GM19351 (cell line): ENCODE measurements around the gene BICD1.
"Not testable (repeated sequence)": the region's sequence is repeated elsewhere in the genome, so short reads cannot be mapped to it uniquely, and the experiment has no call there.

Experiments
- ATAC-seq: cut with Tn5 transposase; IDR thresholded peaks from one replicate; pipeline ENCODE4 v1.9.1; 2021; ENCODE audit warnings: mild to moderate bottlenecking, moderate library complexity; ENCODE audit not compliant: unreplicated experiment

The BICD1 gene

DNA sequence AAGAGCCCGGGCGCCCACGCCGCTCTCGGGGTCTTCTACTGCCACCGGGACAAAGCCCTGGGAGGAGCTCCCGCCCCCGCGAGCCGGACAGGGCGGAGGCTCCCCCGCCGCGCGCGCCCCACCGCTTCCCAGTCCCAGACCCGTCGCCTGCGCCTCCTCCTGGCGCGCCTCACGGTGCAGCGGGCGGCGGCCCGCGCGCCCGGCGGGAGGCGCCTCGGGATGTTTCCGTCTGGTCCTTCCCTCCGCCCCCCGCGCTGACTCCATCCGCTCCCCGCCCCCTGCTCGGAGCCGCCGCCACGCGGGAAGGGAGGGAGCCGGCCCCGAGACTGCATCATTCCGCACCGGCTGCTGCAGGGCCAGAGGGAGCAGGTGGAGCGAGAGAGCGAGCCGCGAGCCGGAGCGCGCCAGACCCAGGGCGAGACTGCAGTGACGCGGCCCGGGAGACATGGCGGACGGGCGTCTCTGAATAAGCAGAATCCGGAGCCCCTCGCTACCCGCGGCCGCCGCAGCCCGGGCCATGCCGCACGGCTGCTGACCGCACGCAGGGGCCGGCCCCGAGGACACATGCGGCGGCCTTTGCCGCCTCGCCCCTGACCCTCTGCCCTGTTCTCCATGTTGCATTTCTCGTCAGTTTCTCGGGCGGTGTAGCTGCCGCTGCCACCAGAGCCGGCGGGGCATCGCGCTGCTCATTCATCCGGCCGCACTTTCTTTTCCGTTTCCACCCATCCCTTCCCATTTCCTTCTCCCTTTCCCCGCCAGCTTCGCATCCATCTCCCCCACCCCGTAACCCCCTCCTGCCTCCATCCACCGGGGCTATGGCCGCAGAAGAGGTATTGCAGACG is at the start of gene BICD1:
Gene BICD1 (plus strand): TSS at position 331 of the 842 bp plus-strand sequence. CDS start 485 bp downstream, at position 816.
- peak; percentile 77 for ATAC-seq

DNA sequence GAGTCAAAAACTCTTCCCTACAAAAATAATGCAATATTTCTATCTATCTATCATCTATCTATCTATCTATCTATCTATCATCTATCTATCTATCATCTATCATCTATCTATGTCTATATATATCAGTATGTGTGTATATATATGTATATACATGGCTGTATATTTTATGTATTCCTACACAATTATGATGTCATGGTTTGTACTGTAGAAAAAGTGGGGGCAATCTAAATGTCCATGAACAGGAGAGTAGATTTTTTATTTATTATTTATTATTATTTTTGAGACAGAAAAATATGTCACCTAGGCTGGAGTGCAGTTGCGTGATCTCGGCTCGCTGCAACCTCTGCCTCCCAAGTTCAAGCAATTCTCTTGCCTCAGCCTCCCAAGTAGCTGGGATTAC is 45.6 kb upstream of the BICD1 start:
- ATAC-seq, result no peak

DNA sequence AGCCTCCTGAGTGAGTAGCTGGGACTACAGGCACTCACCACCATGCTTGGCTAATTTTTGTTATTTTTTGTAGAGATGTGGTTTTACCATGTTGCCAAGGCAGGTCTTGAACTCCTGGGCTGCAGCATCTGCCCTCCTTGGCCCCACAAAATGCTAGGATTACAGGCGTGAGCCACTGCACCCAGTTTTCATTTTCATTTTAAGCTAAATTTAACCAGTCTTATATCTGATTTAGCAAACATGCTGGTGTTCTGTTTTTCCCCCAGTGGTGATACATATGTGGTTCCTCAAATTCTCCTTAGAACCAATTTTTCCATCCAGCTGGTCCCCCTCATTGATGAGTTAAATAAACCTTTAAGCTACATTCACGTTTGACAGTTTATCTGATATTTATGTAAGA is 43.8 kb upstream of the BICD1 start:
- ATAC-seq, result no peak

- ATAC-seq, result no peak
Observed at GRCh38 chr12:32063796-32064195, 42.9 kb upstream of the BICD1 start.

DNA sequence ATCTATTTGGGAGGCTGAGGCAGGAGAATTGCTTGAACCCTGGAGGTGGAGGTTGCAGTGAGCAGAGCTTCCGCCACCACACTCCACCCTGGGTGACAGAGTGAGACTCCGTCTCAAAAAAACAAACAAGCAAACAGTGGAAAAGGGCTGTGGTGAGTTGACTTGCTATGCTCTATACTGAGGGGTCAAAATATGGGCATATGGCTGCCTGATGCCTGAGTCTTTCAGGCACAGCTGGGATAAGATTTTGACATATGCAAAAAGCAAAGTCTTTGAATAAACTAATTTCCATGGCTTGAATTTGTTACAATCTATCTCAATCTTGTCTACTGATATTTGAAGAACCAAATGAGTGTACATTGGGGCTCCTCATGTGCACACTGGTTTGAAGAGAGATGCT is 40.4 kb upstream of the BICD1 start:
- ATAC-seq, result no peak

- ATAC-seq, result no peak
Observed at GRCh38 chr12:32069071-32069470, 37.6 kb upstream of the BICD1 start.

DNA sequence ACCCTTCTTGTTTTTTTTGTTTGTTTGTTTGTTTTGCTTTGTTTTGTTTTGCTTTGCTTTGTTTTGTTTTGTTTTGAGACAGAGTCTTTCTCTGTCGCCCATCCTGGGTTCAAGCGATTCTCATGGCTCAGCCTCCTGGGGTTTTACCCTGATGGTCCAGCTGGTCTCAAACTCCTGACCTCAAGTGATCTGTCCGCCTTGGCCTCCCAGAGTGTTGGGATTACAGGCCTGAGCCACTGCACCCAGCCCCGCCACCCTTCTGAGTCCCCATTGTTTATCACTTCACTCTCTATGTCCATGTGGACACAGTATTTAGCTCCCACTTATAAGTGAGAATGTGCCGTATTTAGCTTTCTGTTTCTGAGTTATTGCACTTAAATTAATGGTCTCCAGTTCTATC is 36.9 kb upstream of the BICD1 start:
- ATAC-seq, result no peak

DNA sequence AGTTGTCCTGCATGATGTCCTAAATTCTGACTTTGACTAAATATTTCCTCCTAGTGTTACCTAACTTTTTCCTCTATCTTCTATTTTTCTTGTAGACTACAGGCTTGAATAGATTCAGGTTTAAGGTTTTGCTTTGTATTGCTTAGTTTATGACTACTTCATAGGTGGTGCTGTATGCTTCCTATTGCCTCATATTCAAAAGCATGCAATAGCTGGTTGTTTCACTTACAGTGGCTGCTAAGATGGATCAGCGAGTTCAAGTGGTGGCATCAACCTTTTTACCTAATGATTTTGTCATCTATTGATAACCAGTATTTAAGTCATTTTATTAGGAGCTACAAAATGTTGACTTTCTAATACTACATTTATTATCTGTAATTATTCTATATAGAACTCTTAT is 36.3 kb upstream of the BICD1 start:
- no peak for ATAC-seq

- ATAC-seq, result no peak
Observed at GRCh38 chr12:32072102-32072501, 34.5 kb upstream of the BICD1 start.

DNA sequence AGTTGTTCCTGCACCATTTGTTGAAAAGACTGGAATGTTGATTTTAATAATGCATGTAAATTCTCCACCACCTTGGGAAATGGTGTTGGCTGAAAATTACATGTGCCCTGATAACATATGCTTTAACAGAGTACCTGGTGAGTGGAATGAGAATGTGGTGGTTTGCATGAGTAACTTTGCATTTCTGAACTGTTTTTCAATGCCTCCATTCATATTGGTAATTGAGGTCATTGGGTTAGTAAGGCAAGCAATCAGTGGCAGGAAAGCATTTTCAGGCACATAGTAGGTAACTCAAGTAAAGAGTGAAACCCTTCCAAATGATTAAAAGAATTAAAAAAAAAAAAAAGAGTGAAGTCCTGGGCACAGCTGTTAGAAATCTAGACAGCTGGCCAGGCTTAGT is 32.2 kb upstream of the BICD1 start:
- ATAC-seq, result no peak

- no peak for ATAC-seq
Observed at GRCh38 chr12:32076941-32077340, 29.7 kb upstream of the BICD1 start.

- ATAC-seq, result no peak
Observed at GRCh38 chr12:32080435-32080834, 26.2 kb upstream of the BICD1 start.

- no peak for ATAC-seq
Observed at GRCh38 chr12:32083489-32083888, 23.2 kb upstream of the BICD1 start.

DNA sequence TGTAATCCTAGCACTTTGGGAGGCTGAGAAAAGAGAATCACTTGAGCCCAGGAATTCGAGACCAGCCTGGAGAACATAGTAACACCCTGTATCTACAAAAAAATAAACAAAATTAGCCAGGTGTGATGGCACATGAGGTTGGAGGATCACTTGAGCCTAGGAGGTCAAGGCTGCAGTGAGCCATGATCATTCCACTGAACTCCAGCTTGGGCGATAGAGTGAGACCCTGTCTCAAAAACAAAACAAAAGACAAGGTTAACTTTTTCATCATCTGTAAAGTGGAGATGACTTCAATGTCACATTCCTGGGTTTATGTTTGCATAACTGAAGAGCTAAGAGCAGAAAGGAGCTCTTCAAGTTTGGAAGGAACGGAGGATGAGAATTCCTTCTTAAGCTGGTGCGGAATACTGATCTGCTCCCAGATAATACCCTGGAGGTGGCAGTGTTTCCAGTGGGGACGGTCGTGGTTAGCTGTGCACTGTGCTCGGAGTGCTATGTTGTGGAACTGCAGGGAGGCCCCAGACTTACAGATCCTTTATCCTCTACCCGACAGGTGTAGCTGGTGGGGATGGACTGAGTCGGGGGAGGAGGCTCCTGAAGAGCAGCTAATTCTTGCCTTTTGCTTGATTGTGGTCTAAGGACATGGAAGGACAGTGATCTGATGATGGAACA is 22.5 kb upstream of the BICD1 start:
- ATAC-seq, result no peak

- no peak for ATAC-seq
Observed at GRCh38 chr12:32084753-32085152, 21.9 kb upstream of the BICD1 start.

- no peak for ATAC-seq
Observed at GRCh38 chr12:32087306-32087705, 19.3 kb upstream of the BICD1 start.

GRCh38 chr12:32089156-32089555 is 17.5 kb upstream of the BICD1 start:
- no peak for ATAC-seq

DNA sequence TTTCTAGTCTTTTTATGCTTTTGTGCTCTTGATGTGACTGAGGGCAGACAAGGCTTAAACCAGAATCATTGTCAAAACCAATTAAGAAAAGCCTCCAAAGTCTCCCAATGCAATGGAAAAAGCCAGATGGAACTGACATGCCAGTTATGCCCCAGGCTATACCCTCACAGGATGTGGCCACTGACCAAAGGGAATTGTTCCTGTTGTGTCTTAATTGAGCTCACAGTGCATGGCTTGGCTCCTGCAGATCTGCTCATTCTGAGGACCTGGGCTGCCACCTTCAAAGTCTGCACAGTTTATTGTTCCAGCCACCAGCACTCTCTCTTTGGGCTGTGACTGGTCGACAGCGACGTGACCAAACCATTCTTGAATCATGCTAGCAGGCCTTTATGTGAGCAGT is 17.1 kb upstream of the BICD1 start:
- no peak for ATAC-seq

GRCh38 chr12:32091696-32092095 is 15.0 kb upstream of the BICD1 start:
- no peak for ATAC-seq

DNA sequence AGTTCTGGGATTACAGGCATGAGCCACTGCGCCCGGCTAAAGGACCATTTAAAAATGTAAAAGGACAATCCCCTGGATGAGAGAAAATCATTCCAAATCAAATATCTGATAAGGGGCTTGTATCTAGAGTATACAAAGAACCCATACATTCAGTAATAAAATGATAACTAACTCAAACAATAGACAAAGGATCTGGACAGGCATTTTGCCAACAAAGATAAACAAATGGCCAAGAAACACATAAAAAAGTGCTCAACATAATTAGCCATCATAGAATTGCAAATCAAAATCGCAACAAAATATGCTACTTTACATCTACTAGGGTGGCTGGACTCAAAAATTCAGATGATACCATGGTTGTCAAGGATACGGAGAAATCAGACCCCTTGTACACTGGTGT is 8.5 kb upstream of the BICD1 start:
- no peak for ATAC-seq

DNA sequence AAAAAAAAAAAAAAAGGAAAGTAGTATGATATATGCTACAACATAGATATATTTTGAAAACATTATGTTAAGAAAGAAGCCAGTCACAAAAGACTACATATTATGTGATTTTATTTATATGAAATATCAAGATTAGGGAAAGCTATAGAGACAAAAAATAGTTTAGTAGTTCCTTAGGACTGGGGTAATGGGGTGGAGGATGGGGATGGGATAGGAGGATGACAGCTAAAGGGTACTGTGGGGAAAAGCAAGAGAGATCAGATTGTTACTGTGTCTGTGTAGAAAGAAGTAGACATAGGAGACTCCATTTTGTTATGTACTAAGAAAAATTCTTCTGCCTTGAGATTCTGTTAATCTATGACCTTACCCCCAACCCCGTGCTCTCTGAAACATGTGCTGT is 7.4 kb upstream of the BICD1 start:
- not testable (repeated sequence) for ATAC-seq

GRCh38 chr12:32100361-32100760 is 6.3 kb upstream of the BICD1 start:
- no peak for ATAC-seq
